ENCODE data around the gene MAEL.

MAEL gene

DNA sequence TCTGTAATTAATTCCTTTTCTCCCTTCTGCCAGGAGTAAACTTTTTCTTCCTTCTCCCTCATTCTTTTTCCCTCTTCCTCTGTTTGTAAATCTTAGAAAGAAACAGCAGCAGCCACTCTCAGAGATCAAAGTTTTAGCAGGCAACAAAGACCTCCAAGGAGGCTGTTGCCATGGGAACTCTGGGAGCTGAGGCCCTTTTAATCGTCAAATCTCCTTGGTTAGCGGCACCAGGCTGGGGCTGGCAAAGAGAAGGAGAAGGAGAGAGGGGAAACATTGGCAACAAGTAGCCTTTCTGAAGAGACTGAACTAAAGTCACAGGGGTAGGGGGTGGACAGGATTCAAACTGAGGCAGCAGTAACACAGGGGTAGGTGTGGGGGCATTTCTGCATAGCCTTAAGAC is 38.9 kb upstream of the MAEL start:
- TF ChIP-seq POLR2AphosphoS5 (IDR thresholded peaks at IDR 0.05; ENCODE audit: low read depth, low read length) (no peak), SIN3A (IDR thresholded peaks at IDR 0.05; ENCODE audit: borderline replicate concordance, insufficient read depth, low read length) (no peak), TAF1 (IDR thresholded peaks at IDR 0.05; ENCODE audit: borderline replicate concordance, insufficient read depth, low read length) (no peak), FOXP2 (optimal IDR thresholded peaks at IDR 0.05; ENCODE audit: borderline replicate concordance, extremely low read depth, extremely low read length, insufficient read depth) (no peak)
- TF ChIP-seq, protein P1, sequence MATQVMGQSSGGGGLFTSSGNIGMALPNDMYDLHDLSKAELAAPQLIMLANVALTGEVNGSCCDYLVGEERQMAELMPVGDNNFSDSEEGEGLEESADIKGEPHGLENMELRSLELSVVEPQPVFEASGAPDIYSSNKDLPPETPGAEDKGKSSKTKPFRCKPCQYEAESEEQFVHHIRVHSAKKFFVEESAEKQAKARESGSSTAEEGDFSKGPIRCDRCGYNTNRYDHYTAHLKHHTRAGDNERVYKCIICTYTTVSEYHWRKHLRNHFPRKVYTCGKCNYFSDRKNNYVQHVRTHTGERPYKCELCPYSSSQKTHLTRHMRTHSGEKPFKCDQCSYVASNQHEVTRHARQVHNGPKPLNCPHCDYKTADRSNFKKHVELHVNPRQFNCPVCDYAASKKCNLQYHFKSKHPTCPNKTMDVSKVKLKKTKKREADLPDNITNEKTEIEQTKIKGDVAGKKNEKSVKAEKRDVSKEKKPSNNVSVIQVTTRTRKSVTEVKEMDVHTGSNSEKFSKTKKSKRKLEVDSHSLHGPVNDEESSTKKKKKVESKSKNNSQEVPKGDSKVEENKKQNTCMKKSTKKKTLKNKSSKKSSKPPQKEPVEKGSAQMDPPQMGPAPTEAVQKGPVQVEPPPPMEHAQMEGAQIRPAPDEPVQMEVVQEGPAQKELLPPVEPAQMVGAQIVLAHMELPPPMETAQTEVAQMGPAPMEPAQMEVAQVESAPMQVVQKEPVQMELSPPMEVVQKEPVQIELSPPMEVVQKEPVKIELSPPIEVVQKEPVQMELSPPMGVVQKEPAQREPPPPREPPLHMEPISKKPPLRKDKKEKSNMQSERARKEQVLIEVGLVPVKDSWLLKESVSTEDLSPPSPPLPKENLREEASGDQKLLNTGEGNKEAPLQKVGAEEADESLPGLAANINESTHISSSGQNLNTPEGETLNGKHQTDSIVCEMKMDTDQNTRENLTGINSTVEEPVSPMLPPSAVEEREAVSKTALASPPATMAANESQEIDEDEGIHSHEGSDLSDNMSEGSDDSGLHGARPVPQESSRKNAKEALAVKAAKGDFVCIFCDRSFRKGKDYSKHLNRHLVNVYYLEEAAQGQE (IDR thresholded peaks at IDR 0.05; ENCODE audit: insufficient read depth in 1 of 2, low read depth in 2 of 2, low read length in 2 of 2), result no peak

DNA sequence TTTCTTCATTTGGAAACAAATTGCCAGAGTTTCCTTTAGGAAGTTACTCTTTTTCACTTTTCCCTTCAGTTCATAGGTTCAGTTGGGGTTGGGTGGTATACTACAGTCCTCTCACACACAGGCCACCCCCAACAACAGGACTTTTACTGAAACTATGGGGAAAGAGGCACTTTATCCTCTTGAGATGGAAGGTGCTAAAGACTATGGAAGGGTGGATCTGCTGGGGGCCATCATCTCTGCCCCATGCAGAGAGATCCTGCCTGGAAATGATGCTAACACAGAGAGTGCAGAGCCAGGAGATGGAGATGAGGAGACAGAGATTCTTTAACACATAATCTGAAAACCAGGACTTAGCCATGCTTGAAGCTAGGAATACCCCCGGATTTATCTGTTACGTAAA is 38.0 kb upstream of the MAEL start:
- TF ChIP-seq, protein P1 (IDR thresholded peaks at IDR 0.05; ENCODE audit: insufficient read depth in 1 of 2, low read depth in 2 of 2, low read length in 2 of 2), result no peak
- TF ChIP-seq FOXP2 (optimal IDR thresholded peaks at IDR 0.05; ENCODE audit: borderline replicate concordance, extremely low read depth, extremely low read length, insufficient read depth), result no peak
- no peak for TF ChIP-seq POLR2AphosphoS5 (IDR thresholded peaks at IDR 0.05; ENCODE audit: low read depth, low read length)
- TF ChIP-seq SIN3A (IDR thresholded peaks at IDR 0.05; ENCODE audit: borderline replicate concordance, insufficient read depth, low read length), result no peak
- TF ChIP-seq TAF1 (IDR thresholded peaks at IDR 0.05; ENCODE audit: borderline replicate concordance, insufficient read depth, low read length), result no peak

DNA sequence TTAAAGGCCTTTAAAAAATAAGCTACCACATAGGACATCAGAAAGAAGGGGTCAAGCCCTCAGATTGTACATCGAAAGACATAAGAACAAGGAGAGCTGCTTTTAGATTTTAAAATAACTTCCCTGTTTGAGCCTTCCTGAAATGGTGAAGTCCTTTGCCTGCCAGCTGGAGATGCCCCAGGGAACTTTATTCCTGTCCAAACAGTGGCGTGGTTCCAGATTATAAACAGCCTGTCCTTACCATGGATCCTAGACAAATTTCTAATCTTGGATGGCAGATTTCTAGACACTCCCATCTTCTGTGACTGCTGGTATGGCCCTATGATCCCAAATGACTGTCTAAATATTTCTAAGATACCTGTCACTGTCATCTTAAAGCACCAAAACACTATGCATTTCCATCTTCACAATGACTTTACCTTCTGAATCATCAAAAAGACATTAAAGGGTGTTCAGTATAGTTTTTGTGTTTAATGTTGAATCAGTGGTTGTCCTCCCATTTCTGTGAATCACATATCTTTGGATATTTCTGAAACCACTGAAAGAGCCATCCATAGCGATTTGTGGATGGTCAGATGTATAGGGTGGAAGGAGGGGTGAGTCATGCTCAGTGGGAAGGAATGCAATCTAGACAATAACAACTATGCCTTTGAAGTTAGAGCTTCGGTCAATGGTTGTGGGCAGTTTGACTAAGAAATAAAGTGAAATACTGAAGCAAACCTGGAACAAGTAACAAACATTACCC is 36.9 kb upstream of the MAEL start:
- TF ChIP-seq TAF1 (IDR thresholded peaks at IDR 0.05; ENCODE audit: borderline replicate concordance, insufficient read depth, low read length), result no peak
- TF ChIP-seq FOXP2 (optimal IDR thresholded peaks at IDR 0.05; ENCODE audit: borderline replicate concordance, extremely low read depth, extremely low read length, insufficient read depth), result no peak
- no peak for TF ChIP-seq SIN3A (IDR thresholded peaks at IDR 0.05; ENCODE audit: borderline replicate concordance, insufficient read depth, low read length)
- no peak for TF ChIP-seq POLR2AphosphoS5 (IDR thresholded peaks at IDR 0.05; ENCODE audit: low read depth, low read length)
- TF ChIP-seq, protein P1 (IDR thresholded peaks at IDR 0.05; ENCODE audit: insufficient read depth in 1 of 2, low read depth in 2 of 2, low read length in 2 of 2), result no peak

DNA sequence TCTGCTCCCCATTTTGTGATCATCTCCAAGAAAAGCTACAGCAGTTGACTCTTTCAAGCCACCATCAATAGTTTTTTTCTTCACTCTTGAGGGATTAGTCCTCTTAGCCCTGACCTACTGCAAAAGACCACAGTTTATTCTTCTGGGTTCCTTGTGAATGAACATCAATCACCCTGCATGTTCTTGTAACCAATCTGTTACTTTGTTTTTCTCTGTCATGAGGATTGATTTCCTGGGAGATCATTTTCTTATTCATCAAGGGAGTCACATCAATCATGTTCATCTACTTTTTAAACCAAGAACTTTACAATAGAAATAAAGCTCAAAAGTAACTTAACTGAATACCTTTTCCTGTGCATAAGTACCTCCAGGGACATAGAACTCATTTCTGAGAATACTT is 35.6 kb upstream of the MAEL start:
- TF ChIP-seq SIN3A (IDR thresholded peaks at IDR 0.05; ENCODE audit: borderline replicate concordance, insufficient read depth, low read length), result no peak
- no peak for TF ChIP-seq TAF1 (IDR thresholded peaks at IDR 0.05; ENCODE audit: borderline replicate concordance, insufficient read depth, low read length)
- TF ChIP-seq, protein P1 (IDR thresholded peaks at IDR 0.05; ENCODE audit: insufficient read depth in 1 of 2, low read depth in 2 of 2, low read length in 2 of 2), result no peak
- TF ChIP-seq FOXP2 (optimal IDR thresholded peaks at IDR 0.05; ENCODE audit: borderline replicate concordance, extremely low read depth, extremely low read length, insufficient read depth), result no peak
- no peak for TF ChIP-seq POLR2AphosphoS5 (IDR thresholded peaks at IDR 0.05; ENCODE audit: low read depth, low read length)

All from PFSK-1 (cell line).